HCT116 (cell line): ENCODE data around the gene DDX20. TPM values are rescaled to one million over a fixed set of nuclear protein-coding genes. Genes with fewer than 3 reads are reported as not detected.

ENCODE experiments used
- ATAC-seq: fragments of 200-7000 bp; cut with Tn5 transposase; 2 replicates; pipeline ENCODE4 v1.9.1; 2020; ENCODE audit warnings: mild to moderate bottlenecking, moderate library complexity
- BruUV-seq: library from RNA; stranded (reverse); fragments of 400-500 nt; replicated peaks from 2 replicates; lab custom pipeline; 2021; lab: Mats Ljungman, UMichigan
- CTCF ChIA-PET: fragments of 300-600 bp; sonication (Branson Sonifier 250); formaldehyde crosslinking; loops from one replicate; lab custom pipeline; 2021; ENCODE audit warnings: antibody characterized with exemption; lab: Charles Lee
- POLR2A ChIA-PET: fragments of 300-600, 350-600 bp; sonication (Branson Sonifier 250); formaldehyde crosslinking; loops from one replicate; lab custom pipeline; 2021; ENCODE audit warnings: antibody characterized with exemption; lab: Charles Lee
- RAD21 ChIA-PET, 2 experiments: fragments of 300-600 bp; sonication (Branson Sonifier 250); formaldehyde crosslinking; loops; one replicate each; lab custom pipeline; 2023; ENCODE audit warnings: low total read pairs in 2 of 2; ENCODE audit not compliant: uncharacterized antibody in 2 of 2, unreplicated experiment in 2 of 2, low non-redundant PET in 1 of 2; lab: Charles Lee
- DNase-seq: peaks from one replicate; pipeline ENCODE4 v3.0.0-alpha.2; 2010; ENCODE audit warnings: low read depth, low spot score
- H2AFZ ChIP-seq: fragments of 200-600 bp; shearing (Covaris generic), sonication (generic); 2 replicates; pipeline ENCODE4 v1.6.1; 2017; ENCODE audit warnings: low read depth, mixed run types, mixed read lengths, antibody characterized with exemption, low read length; ENCODE audit not compliant: poor library complexity, severe bottlenecking
- H3K27ac ChIP-seq: 2 replicates; pipeline ENCODE4 v1.5.1; 2012; ENCODE audit warnings: low read depth, low read length
- H3K27me3 ChIP-seq: fragments of 200-600 bp; sonication (generic); 2 replicates; pipeline ENCODE4 v1.6.1; 2016; ENCODE audit warnings: mixed run types, low read length, mixed read lengths; ENCODE audit not compliant: insufficient read depth
- H3K36me3 ChIP-seq, 2 experiments: fragments of 200-500 bp in 1 of 2; fragments of 200-600 bp in 1 of 2; sonication (Bioruptor generic) in 1 of 2; sonication (generic) in 1 of 2; 2 replicates each; pipeline versions ENCODE4 v1.5.1 to v1.6.1; 2014 to 2016; ENCODE audit warnings: low read length in 2 of 2, inconsistent platforms in 1 of 2, mixed read lengths in 1 of 2, mixed run types in 1 of 2; ENCODE audit not compliant: insufficient read depth in 2 of 2, control insufficient read depth in 1 of 2
- H3K4me1 ChIP-seq, 2 experiments: fragments of 200-600 bp in 1 of 2; sonication (generic) in 1 of 2; 2 replicates each; pipeline versions ENCODE4 v1.5.1 to v1.6.1; 2012 to 2017; ENCODE audit warnings: low read length in 2 of 2, inconsistent platforms in 1 of 2, mild to moderate bottlenecking in 1 of 2, mixed read lengths in 1 of 2, mixed run types in 1 of 2, moderate library complexity in 1 of 2; ENCODE audit not compliant: insufficient read depth in 2 of 2, control insufficient read depth in 1 of 2
- H3K4me2 ChIP-seq: fragments of 200-600 bp; sonication (generic); 2 replicates; pipeline ENCODE4 v1.6.1; 2017; ENCODE audit warnings: mixed run types, low read length, mixed read lengths
- H3K4me3 ChIP-seq, 2 experiments: fragments of 200-600 bp in 1 of 2; sonication (generic) in 1 of 2; replicated peaks in 1 of 2; 2 replicates each; pipeline ENCODE4 v1.5.1; 2011 to 2016; ENCODE audit warnings: low read length in 2 of 2, control low read depth in 1 of 2, low read depth in 1 of 2, mild to moderate bottlenecking in 1 of 2, mixed read lengths in 1 of 2, mixed run types in 1 of 2
- H3K79me2 ChIP-seq: fragments of 200-600 bp; sonication (generic); 2 replicates; pipeline ENCODE4 v1.6.1; 2017; ENCODE audit warnings: mild to moderate bottlenecking, mixed run types, low read length, moderate library complexity, mixed read lengths; ENCODE audit not compliant: insufficient read depth
- H3K9ac ChIP-seq: fragments of 200-600 bp; sonication (generic); 2 replicates; pipeline ENCODE4 v1.6.1; 2016; ENCODE audit warnings: low read length, mixed read lengths
- H3K9me2 ChIP-seq: fragments of 200-600 bp; sonication (generic), shearing (Covaris generic); 2 replicates; pipeline ENCODE4 v1.6.1; 2017; ENCODE audit warnings: mixed run types, mild to moderate bottlenecking, moderate library complexity; ENCODE audit not compliant: insufficient read depth
- H3K9me3 ChIP-seq, 2 experiments: fragments of 200-500 bp in 1 of 2; fragments of 200-600 bp in 1 of 2; sonication (Bioruptor generic) in 1 of 2; sonication (generic) in 1 of 2; 2 replicates each; pipeline ENCODE4 v1.6.1; 2014 to 2017; ENCODE audit warnings: low read length in 2 of 2, mixed read lengths in 2 of 2, inconsistent platforms in 1 of 2, low read depth in 1 of 2, mild to moderate bottlenecking in 1 of 2, mixed run types in 1 of 2, moderate library complexity in 1 of 2; ENCODE audit not compliant: control insufficient read depth in 1 of 2, insufficient read depth in 1 of 2
- H4K20me1 ChIP-seq: fragments of 200-600 bp; sonication (generic), shearing (Covaris generic); 2 replicates; pipeline ENCODE4 v1.6.1; 2017; ENCODE audit warnings: mixed run types, mild to moderate bottlenecking, moderate library complexity; ENCODE audit not compliant: insufficient read depth
- CBX3 ChIP-seq: IDR thresholded peaks from 2 replicates; pipeline ENCODE4 v1.6.1; 2012; ENCODE audit warnings: low read depth
- CEBPB ChIP-seq: IDR thresholded peaks from 2 replicates; pipeline ENCODE4 v1.6.1; 2012; ENCODE audit warnings: low read depth
- CTCF ChIP-seq, 3 experiments: fragments of 200-600 bp in 1 of 3; sonication (generic) in 1 of 3; IDR thresholded peaks in 2 of 3; conservative IDR thresholded peaks in 1 of 3; 2 replicates each; pipeline ENCODE4 v1.5.1; 2012 to 2017; ENCODE audit warnings: low read depth in 2 of 3, low read length in 2 of 3, antibody characterized with exemption in 1 of 3, borderline replicate concordance in 1 of 3, control low read depth in 1 of 3, mild to moderate bottlenecking in 1 of 3, mixed read lengths in 1 of 3, mixed run types in 1 of 3, moderate library complexity in 1 of 3; ENCODE audit not compliant: insufficient read depth in 1 of 3
- ELF1 ChIP-seq: IDR thresholded peaks from 2 replicates; pipeline ENCODE4 v1.6.1; 2012; ENCODE audit warnings: low read depth, borderline replicate concordance
- EZH2phosphoT487 ChIP-seq: fragments of 200-600 bp; IDR thresholded peaks from 2 replicates; pipeline ENCODE4 v1.6.1; 2018; ENCODE audit warnings: antibody characterized with exemption, borderline replicate concordance
- FOSL1 ChIP-seq: IDR thresholded peaks from 2 replicates; pipeline ENCODE4 v1.6.1; 2012; ENCODE audit warnings: low read depth
- MAX ChIP-seq: IDR thresholded peaks from 2 replicates; pipeline ENCODE4 v1.6.1; 2012
- POLR2A ChIP-seq: IDR thresholded peaks from 2 replicates; pipeline ENCODE4 v1.7.0; 2011; ENCODE audit warnings: borderline replicate concordance; ENCODE audit not compliant: insufficient read depth, insufficient read length; ENCODE audit errors: extremely low read depth
- POLR2AphosphoS5 ChIP-seq: IDR thresholded peaks from 2 replicates; pipeline ENCODE4 v1.6.1; 2011; ENCODE audit warnings: mild to moderate bottlenecking, low read depth, low read length, moderate library complexity
- RAD21 ChIP-seq: IDR thresholded peaks from 2 replicates; pipeline ENCODE4 v1.6.1; 2012; ENCODE audit warnings: low read depth, mild to moderate bottlenecking
- REST ChIP-seq: IDR thresholded peaks from 2 replicates; pipeline ENCODE4 v1.6.1; 2012; ENCODE audit warnings: low read depth
- SIN3A ChIP-seq: IDR thresholded peaks from 2 replicates; pipeline ENCODE4 v1.6.1; 2012; ENCODE audit warnings: low read depth
- SP1 ChIP-seq: IDR thresholded peaks from 2 replicates; pipeline ENCODE4 v1.6.1; 2012; ENCODE audit warnings: low read depth
- SRF ChIP-seq: IDR thresholded peaks from 2 replicates; pipeline ENCODE4 v1.6.1; 2012; ENCODE audit warnings: low read depth
- TCF7L2 ChIP-seq: IDR thresholded peaks from 2 replicates; pipeline ENCODE4 v1.7.0; 2011; ENCODE audit warnings: borderline replicate concordance, inconsistent platforms; ENCODE audit not compliant: insufficient read depth, insufficient read length; ENCODE audit errors: extremely low read depth
- YY1 ChIP-seq: IDR thresholded peaks from 2 replicates; pipeline ENCODE4 v1.6.1; 2011; ENCODE audit warnings: low read length, low read depth, moderate library complexity, mild to moderate bottlenecking; ENCODE audit not compliant: insufficient replicate concordance; ENCODE audit errors: extremely low read depth
- ZBTB33 ChIP-seq: IDR thresholded peaks from 2 replicates; pipeline ENCODE4 v1.6.1; 2011; ENCODE audit warnings: mild to moderate bottlenecking, low read length, moderate library complexity; ENCODE audit not compliant: insufficient replicate concordance; ENCODE audit errors: extremely low read depth
- ZNF274 ChIP-seq: fragments of 200-500 bp; sonication (Bioruptor generic); IDR thresholded peaks from 2 replicates; pipeline ENCODE4 v1.6.1; 2014; ENCODE audit warnings: mild to moderate bottlenecking, low read depth, low read length, inconsistent platforms
- intact Hi-C: fragments of 100-400 bp; cut with micrococcal nuclease; formaldehyde crosslinking; loops from 2 replicates; pipeline ENCODE4 v1.10.0; 2022
- total RNA-seq: library from RNA; stranded (reverse); gene quantifications from one replicate; pipeline ENCODE4 v1.2.1, GENCODE V29; 2021; ENCODE audit not compliant: unreplicated experiment

The DDX20 gene
- total RNA-seq, 1 experiment from 2014 or later = 14.9 TPM

GRCh38 chr1:111725192-111725591 lies 30.5 kb upstream of the DDX20 start:
- H4K20me1 ChIP-seq = no peaks in the 10 kb centered on the region
- TF ChIP-seq SIN3A (no peak), FOSL1 (no peak), EZH2phosphoT487 (no peak), SP1 (no peak), CTCF (IDR thresholded peaks at IDR 0.05 in 2 of 3, conservative IDR thresholded peaks at IDR 0.05 in 1 of 3; ENCODE audit: borderline replicate concordance in 1 of 3, insufficient read depth in 1 of 3, low read depth in 2 of 3, low read length in 2 of 3) (no peak), TCF7L2 (no peak), CBX3 (no peak), CEBPB (no peak), YY1 (no peak), REST (no peak), POLR2A (no peak), ZBTB33 (no peak), SRF (no peak), POLR2AphosphoS5 (no peak), RAD21 (no peak), ELF1 (no peak), ZNF274 (no peak), MAX (no peak)
- RAD21 ChIA-PET = no interaction called here
- no TSS peak for BruUV-seq
- H3K9me2 ChIP-seq = no peaks in the 10 kb centered on the region
- no peaks in the 10 kb centered on the region for H3K79me2 ChIP-seq
- CTCF ChIA-PET = interaction anchor here (1.2 kb wide), 1 partner anchor 10 kb away, joined by 3 read pairs; no protein-coding TSS in a partner anchor
- DNase-seq (no peak), ATAC-seq (0 out of 2 replicates have a peak, but pooled peaks have one; percentile 43)
- POLR2A ChIA-PET = no interaction called here
- H2AFZ ChIP-seq = no peak overlapping the region
- H3K4me2 ChIP-seq = no peak overlapping the region
- H3K9me3 ChIP-seq = no peaks in the 10 kb centered on the region
- intact Hi-C loops = no loop called here
- H3K4me3 ChIP-seq = no peak overlapping the region
- no peak overlapping the region for H3K9ac ChIP-seq
- no peaks in the 10 kb centered on the region for H3K4me1 ChIP-seq
- H3K27me3 ChIP-seq = no peaks in the 10 kb centered on the region
- no peak overlapping the region for H3K27ac ChIP-seq
- no peaks in the 10 kb centered on the region for H3K36me3 ChIP-seq
